HG03442 (cell line): ENCODE results near the gene CACNA1F.

Experiments used
- ATAC-seq: cut with Tn5 transposase; IDR thresholded peaks from one replicate; pipeline ENCODE4 v1.9.1; 2021; ENCODE audit warnings: mild to moderate bottlenecking, moderate library complexity; ENCODE audit not compliant: unreplicated experiment

Gene CACNA1F

DNA sequence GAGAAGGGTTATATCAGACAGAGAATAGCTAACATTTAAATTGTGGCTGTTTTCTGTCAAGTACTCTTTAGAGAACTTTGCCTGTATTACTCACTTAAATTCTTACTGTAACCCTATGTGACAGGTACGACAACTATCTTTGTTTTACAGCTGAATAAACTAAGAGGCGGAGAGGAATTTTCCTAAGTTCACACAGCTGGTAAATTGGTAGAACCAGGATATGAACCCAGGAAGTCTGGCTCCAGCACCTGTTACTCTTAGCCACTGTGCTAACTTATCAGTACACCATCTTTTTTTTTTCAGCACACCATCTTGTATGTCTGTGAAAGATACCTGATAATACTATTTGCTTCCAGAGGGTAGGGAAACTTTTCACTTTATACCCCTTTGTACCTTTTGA is 31.1 kb downstream of the CACNA1F start:
- no peak for ATAC-seq

DNA sequence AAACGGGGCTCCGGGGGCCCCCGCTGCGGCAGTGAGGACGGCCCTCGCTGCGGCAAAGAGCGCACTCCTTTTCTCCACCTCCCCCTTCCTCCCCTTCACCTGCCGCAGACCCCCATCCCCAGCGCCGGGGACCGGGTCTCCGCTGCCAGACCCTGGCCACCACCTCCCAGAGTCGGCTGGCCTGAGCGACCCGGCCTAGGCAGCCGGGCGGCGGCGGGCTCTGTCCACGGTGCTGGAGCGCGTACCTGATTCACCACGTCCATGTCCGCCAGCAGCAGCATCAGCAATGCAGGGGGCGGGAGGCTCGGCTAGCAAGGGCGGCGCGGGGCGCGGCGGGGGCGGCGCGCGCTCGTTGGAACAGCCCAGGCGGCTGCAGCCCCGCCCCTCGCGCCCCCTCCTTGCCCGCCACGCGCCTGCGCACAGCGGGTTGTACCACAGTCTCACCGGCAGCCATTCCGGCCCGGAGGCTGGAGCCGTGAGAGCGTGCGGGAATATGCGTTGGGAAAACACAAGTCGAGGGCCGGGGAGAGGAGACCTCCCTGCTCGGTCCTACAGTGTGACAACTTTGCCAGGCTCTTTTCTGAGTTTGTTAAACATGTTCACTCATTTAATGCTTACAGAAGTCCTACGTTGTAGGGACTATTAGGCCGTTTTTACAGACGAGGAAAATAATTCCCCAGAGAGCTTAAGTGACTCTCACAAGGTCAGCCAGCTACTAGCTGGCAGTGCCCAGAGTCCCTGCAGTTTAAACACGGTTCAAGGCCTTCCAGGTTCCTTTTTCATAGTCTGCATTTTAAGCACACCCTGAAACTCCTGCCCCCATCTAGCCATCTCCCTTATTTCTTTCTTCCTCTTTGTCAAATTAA is 33.0 kb downstream of the CACNA1F start, which contains the start of gene SYP:
SYP (minus strand) TSS at position 288 of the 866 bp plus-strand sequence; CDS start at position 281, 7 bp downstream.
- peak; percentile 98 for ATAC-seq

DNA sequence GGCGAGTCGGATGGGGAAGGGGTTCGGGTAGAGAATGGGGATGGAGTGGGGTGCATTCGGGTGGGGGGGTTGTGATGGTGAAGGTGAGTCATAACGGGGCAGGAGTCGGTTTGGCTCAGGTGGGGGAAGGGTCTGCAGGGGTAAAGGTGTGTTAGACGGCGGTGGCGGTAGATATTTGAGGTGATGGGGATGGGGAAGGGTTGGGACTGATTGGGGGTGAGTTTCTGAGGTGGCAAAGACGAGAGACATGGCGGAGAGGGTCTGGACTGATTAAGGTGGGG is 33.9 kb downstream of the CACNA1F start:
- ATAC-seq: no peak

DNA sequence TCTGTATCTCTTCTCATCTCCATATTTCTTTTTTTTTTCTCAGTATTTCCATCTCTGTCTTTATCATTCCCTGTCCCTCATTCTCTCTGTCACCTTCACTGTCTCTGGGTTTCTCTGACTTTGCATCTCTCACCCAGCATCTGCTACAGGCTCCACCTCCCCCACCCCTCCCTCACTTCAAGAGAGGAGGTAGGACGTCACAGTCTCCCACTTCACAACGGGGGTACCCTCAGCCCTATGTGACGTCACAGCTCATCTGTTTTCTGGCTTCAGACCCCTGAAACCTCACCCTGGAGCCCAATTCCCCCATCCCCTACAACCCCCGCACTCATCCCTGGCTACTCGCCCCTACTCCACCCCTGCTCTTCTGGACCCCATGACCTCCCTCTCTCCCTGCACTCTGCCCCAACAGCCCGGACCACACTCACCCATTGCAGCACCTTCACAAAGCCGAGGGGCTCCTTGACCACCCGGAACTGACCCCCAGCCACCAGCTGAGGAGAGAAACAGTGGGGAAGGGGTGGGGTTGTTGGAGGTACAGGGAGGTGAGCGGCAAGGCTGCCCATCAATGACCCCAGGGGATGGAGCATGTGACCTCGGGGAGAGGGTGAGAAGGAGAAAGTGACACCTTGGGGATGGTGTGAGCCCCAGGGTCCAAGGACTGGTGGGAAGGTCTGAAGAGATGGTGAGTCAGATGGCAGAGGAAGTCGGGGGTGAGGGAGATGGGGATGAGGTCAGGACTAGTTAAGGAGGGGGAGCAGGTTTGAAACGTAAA is 34.4 kb downstream of the CACNA1F start:
- ATAC-seq: no peak

DNA sequence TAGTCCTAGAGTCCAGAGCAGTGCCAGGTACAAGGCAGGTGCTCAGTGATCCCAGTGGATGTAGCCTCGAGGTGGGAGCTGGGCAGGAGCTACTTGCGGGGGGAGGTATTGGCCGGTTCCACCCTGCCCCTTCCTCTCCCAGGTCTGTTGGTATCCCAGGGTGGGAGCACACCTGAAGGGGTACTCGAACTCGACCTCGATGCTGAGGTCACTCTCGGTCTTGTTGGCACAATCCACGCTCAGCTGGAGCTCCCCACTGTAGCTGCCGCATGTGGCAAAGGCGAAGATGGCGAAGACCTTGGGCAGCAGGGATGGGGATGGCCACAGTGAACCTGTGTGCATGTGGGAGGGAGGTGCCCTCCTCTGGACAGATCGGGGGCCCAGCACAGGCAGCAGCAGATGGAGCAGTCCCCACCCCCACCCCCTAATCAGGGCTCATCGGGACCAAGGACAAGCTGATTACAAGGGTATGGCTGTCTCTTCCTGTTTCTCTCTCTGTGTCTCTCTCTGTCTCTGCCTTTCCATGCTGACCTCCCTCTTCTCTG is 35.5 kb downstream of the CACNA1F start:
- ATAC-seq: no peak

DNA sequence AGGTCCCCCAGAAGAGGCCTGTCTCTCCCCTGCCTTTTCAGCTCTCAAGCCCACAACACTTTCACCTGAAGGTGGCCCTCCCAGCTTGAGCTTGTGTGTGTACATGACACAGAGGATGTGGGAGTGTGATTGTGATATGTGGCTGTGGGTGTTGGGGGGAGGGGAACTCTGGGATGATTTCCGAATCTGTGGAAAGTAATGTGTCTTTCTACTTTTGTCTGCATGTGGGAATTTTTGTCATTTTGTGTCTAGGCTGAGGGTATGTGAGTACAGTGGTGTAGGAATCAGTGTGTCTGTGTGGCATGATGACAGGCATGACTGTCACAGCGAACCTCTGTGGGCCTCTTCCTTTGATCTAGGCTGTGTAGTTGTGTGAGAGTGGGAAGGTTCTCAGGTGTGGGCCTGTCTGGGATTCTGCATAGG is 39.6 kb downstream of the CACNA1F start:
- no peak for ATAC-seq

DNA sequence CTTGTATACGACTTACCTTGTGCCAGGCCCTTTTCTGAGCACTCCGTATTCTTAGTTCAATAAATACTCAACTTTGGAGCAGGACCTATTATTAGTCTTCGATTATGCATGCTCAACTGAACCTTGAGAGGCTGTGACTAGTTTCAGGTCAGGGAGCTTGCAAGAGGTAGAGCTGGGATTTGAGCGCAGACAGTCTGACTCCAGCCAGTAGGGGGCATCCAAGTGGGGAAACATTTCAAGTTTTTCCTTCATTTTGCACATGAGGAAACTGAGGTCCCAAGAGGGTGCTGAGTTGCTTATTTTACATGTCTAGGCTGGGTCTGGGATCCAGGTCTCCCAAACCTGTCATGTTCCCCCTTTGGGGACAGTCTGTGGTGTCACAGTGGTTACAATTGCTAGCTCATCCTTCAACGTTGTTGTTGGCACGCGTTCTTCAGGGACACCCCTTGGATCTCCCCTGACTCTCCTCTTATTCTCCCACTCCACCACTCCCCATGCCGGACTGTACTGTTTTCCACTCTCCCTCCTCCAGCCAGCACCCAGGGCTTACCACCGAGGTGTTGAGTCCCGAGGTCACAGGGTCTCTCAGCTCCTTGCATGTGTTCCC is 40.3 kb downstream of the CACNA1F start:
- ATAC-seq: no peak

DNA sequence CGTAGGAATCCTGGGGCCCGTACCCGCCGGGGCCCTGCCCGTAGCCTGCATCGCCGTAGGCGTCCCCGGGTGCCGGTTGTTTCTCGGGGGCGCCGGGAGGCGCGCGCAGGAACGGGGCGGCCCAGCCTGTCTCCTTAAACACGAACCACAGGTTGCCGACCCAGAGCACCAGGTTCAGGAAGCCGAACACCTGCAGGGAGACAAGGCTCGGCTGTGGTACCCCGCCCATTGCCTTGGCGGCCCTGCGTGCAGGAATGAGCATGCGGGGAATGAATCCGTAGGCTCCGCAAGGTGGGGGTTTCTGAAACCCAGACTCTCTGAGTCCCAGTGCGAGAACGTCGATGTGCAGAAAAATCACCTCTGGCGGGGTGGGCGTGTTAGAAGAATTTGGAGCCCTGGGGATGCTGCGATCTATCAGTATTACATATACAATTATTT is 41.5 kb downstream of the CACNA1F start:
- ATAC-seq: peak; percentile 5

DNA sequence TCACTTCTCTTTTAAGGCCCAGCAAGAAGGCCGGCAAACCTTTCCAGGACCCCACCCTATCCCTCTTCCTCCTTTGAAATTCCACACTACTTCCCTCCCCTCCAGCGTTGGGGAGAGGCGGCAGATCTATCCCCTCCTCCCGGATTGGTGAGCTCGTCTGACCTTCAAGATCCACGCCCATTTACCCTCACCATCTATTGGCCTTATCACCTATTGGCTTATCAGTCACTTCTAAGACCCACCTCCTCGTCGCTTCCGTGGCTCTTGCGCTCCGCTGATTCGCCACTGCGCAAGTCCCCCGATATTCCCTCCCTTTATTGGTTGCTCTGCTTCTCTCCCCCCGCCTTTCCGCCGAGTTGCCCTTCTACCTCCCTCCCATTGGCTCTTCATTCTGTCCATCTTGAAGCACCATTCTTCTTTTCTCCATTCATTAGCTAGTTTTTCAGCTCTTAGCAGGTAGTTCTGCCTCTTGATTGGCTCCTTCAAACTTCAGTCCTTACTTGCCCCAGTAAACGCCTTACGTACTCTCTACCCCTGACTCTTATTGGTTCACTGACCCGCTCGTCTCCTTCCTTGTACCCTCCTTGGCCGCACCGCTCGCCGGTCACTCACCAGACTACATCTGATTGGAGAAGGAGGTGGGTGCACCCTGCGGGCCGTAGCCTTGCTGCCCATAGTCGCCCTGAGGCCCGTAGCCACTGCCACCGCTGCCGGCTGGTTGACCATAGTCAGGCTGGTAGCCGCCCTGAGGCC is 42.1 kb downstream of the CACNA1F start:
- peak; percentile 85 for ATAC-seq

DNA sequence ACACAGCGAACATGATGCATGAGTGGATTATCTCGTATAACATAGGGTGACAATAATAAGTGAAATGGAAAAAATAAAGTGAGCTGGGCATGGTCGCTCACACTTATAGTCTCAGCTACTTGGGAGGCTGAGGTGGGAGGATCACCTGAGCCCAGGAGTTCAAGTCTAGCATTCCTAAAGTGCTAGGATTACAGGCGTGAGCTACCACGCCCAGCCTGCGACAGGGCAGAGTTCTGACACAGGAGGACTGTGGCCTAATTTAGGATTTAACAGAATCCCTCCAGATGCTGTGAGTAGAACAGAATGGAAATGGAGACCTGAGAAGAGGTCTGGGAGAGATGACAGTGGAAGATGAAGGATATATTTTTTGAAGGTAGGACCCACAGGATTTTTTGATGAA is 43.5 kb downstream of the CACNA1F start:
- no peak for ATAC-seq

DNA sequence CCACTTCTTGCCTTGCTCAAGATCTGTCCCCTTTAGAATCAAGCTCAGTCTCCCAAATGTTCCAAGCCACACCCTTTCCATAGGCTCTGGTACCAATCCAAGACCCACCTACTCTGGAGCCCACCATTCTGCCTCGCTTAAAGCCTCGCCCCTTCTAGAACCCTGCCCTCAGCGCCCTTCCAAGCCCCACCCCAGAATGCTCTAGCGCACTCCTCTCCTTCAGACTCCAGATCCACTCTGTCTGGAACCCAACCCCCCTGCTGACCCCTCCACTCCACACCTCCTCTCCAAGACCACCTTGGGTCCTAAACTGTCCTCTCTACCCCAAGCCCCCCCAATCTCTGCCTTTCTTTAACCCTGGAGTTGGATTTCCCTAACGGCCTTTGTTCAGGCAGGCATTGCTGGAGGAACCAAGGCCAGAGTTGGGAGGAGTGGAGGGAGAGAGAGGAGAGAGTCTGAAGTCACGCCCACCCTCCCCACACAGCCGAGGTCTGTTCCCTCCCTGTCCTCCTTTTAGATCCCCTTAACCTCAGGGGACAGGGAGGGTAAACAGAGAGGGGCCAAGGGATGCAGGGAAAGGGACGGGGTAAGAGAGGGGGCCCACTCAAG is 44.6 kb downstream of the CACNA1F start:
- ATAC-seq: no peak

DNA sequence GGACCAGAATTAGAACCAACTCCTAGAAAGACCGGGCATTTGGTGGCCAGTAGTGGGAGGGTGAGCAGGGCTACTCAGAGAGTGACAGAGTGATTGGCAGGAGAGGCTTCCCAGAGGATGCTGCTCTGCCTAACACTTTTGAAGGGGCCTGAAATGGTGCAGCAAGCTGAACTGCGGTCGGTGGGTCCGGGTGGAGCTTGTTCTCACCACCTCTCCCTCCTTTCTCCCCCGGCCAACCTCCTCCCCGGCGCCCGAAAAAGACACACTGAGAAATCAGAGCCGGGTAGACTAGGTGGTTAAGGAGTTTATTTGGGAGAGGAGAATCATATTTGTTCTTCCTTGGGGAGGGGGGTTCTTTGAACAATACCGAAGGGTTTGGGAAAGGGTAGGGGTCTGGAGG is 45.6 kb downstream of the CACNA1F start:
- ATAC-seq: no peak

DNA sequence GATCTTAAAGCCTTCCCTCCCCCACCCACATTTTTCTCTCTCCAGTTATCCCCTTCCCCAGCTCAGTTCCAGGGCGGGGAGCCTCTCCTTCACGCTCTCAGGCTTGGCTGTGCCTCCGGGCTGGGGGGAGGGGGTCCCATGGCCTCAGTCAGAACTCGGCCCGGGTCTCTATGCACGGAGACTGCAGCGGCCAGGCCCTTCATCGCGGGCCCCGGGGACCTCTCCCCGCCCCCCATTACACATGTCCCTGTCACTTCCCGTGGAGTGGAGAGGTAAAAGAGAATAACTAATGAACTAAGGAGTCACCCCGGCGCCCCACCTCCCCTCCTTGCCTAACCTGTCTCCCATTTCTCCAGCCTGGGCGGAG is 46.1 kb downstream of the CACNA1F start:
- no peak for ATAC-seq

DNA sequence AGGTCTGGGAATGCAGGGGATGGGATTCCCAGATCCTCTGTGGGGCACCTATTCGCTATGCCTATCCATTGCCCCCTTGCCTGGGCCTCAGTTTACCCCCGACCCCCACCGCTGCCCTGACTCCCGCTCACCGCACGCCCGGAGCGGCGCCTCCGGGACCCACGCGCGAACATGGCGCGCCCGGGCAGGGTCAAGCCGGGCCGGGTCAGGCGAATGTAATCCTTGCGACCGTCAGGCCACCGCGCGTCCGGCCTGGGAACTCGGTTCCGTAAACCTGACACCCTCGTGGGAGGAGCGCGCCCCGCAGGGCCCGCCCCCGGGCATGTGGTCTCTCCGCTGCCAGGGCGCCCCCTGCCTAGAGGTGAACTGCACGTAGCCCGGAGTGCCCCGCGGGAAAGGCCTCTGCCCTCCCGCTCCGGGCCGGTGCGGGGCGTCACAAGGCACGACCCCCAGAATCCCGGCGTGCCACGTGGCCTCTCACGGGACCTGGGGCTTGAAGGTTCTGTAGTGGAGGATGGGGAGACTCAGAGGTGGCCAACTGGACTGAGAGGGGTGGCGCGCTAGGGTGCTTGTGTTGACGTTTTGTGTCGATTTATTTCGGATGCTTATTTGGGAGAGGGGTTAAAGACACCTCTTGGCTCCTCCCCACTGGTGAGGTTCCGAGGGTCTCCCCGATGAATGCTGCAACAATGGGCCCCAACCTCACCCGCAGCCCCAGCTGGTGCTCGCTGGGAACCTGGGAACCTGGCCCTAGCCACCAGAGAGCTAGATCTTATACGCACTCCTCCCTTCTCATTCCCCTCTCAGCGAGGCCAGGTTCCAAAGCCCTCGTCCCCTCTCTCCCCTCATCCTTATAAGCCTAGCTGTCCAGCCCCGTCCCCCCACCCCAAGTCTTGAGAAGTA is 46.8 kb downstream of the CACNA1F start, which contains the start of gene PRICKLE3:
PRICKLE3 (minus strand) TSS at position 249 of the 903 bp plus-strand sequence; CDS start at position 173, 76 bp downstream.
- peak; percentile 23 for ATAC-seq

DNA sequence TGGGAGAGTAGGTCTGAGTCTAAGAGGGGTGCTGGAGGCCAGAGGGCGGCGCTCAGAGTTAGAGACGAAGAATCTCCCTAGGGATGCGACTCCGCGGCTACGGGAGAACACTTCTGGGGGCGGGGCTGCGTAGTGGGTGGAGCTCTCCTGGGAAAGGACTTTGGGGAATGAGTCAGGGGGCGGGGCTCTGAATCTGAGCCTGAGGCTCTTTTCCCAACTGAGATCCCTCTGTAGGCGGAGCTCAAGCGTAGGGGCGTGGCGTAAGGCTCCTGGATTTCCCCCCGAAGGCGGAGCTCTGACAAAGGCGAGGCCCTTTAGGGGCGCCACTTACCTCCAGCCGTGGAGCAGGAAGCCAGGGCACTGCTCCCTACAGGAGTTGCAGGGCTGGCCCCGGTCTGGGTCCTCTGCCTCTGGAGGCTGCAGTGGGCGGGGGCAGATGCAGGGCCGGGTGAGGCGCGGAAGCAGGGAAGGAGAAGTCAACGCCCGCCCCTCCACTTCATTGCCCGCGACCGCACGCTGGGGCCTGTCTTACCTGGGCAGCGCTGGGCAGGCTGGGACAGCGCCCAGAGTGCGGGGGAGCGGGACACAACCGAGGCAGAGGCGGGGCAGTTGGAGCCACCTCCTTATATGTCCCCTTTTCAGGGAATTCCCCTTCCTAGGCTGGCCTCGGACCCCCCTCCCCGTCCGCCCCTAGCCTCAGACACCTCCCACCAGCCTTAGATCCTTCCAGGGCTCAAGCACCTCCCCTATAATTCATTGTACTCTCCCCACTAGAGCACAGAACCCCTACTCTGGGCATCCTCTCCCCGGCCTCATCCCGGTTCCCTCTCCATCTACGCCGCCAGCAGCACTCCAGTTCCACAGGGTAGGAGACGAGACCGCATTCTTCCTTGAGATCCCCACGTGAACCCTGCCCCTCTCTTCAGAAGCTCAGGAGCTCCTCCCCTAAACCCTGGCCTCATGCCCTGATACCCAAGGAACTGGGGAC is 48.6 kb downstream of the CACNA1F start:
- no peak for ATAC-seq

DNA sequence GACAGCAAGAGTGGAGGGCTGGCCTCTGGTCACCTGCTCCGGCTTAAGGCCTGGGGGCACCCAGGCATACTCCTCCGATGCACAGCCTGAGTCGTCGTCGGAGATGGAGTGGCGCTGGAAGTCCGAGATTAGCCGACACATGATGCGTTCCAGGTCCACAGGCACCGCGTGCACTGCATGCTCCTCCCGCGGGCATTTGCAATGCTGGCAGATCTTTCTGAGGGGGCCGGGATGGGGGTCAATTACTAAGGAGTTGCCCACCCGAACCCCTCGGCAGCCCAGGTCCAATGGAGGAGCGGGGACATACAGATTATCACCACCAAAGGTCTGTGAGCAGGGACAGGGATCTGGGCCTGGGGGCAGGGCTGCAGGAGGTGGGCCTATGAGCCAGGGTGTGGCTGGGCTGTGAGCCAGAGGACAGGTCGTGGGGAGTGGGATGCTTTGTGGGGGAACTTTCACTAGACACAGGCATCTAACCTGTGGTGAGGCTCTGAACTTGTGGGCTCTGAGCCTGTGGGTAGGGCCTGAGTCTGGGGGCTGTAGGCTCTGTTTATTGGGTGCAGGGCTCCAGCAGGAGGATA is 49.3 kb downstream of the CACNA1F start:
- no peak for ATAC-seq

DNA sequence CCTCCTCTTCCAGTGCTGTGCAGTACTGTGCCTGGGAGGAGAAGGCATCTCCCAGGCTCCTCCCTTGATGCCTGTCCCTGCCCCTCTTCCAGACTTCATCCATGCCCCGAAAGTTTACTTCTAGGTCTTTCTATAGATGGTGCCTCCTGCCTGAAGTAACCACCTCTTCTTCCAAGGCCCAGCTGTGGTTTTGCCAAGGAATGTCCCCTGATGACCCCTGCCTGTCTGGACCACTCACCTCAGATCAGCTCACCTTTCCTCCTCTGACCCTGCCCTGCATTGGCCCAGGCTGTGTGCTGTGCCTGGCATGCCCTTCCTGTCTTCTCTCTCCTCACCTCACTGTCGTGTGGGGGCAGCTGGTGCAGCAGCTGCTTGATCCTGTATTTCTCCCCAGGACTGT is 53.8 kb downstream of the CACNA1F start:
- ATAC-seq: no peak

DNA sequence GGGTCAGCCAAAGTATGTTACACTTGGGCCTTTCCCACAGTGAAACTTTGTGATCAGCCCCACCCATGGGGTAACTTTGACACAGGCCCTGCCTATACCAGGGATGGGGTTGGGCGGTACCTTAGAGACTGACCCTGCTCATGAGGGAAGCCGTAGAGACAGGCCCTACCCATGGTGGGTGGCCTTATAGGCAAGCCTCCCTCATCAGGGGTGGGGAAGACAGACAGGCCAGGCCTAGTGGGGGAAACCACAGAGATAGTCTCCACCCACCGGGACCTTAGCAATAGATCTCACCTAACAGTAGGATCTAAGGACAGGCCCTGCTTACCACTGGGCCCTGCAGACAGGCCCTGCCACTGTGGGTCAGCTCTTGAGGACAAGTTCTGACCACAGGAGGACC is 54.6 kb downstream of the CACNA1F start:
- no peak for ATAC-seq
